WTC11 (cell line): ENCODE data around the gene OR52K1. TPM values are rescaled to one million over a fixed set of nuclear protein-coding genes. Genes with fewer than 3 reads are reported as not detected.

ENCODE experiments used
- ATAC-seq: fragments of 200-7000 bp; cut with Tn5 transposase; 2 replicates; pipeline ENCODE4 v1.10.0; 2021; ENCODE audit warnings: mild to moderate bottlenecking, moderate library complexity
- CTCF ChIA-PET: fragments of 300-600 bp; sonication (Branson Sonifier 250); formaldehyde crosslinking; loops from one replicate; lab custom pipeline; 2021; ENCODE audit warnings: antibody characterized with exemption; lab: Charles Lee
- POLR2A ChIA-PET: fragments of 350-600 bp; sonication (Branson Sonifier 250); formaldehyde crosslinking; loops from one replicate; lab custom pipeline; 2021; ENCODE audit warnings: antibody characterized with exemption; lab: Charles Lee
- DNase-seq: peaks from one replicate; pipeline ENCODE4 v3.0.0; 2021; ENCODE audit warnings: low spot score
- H3K27ac Mint-ChIP-seq: 2 replicates; pipeline ENCODE4 v1.8.0; 2021; ENCODE audit warnings: mixed read lengths
- H3K27me3 Mint-ChIP-seq: 2 replicates; pipeline ENCODE4 v1.8.0; 2021; ENCODE audit warnings: low read depth, mild to moderate bottlenecking, moderate library complexity, mixed read lengths
- H3K36me3 Mint-ChIP-seq: 2 replicates; pipeline ENCODE4 v1.8.0; 2021; ENCODE audit warnings: mixed read lengths
- H3K4me1 Mint-ChIP-seq: 2 replicates; pipeline ENCODE4 v1.8.0; 2022; ENCODE audit warnings: mixed read lengths
- H3K4me3 Mint-ChIP-seq: 2 replicates; pipeline ENCODE4 v1.8.0; 2021; ENCODE audit warnings: mild to moderate bottlenecking, moderate library complexity, mixed read lengths
- H3K9me3 Mint-ChIP-seq: 2 replicates; pipeline ENCODE4 v1.8.0; 2021; ENCODE audit warnings: mixed read lengths
- AFF4 ChIP-seq: sonication (generic); formaldehyde crosslinking; IDR thresholded peaks from 2 replicates; pipeline ENCODE4 v1.8.1; 2023; ENCODE audit warnings: mild to moderate bottlenecking, missing genetic modification reagents, borderline replicate concordance
- CTCF ChIP-seq: fragments of 200-600 bp; IDR thresholded peaks from 2 replicates; pipeline ENCODE4 v1.8.0; 2022; ENCODE audit warnings: antibody characterized with exemption
- FOXJ3 ChIP-seq: sonication (generic); formaldehyde crosslinking; IDR thresholded peaks from 2 replicates; pipeline ENCODE4 v1.9.0; 2021; ENCODE audit warnings: missing genetic modification reagents, mild to moderate bottlenecking, borderline replicate concordance
- FOXP1 ChIP-seq: sonication (generic); formaldehyde crosslinking; IDR thresholded peaks from 2 replicates; pipeline ENCODE4 v1.8.0; 2022; ENCODE audit warnings: missing genetic modification reagents, mild to moderate bottlenecking, moderate library complexity, borderline replicate concordance
- FOXP4 ChIP-seq: sonication (generic); formaldehyde crosslinking; IDR thresholded peaks from 2 replicates; pipeline ENCODE4 v1.8.0; 2022; ENCODE audit warnings: mild to moderate bottlenecking, missing genetic modification reagents
- NFATC4 ChIP-seq: fragments of 250-450 bp; sonication (Bioruptor Pico); IDR thresholded peaks from 2 replicates; pipeline ENCODE4 v1.9.0; 2021; ENCODE audit warnings: mild to moderate bottlenecking
- NFE2L1 ChIP-seq: sonication (generic); formaldehyde crosslinking; IDR thresholded peaks from 2 replicates; pipeline ENCODE4 v1.8.1; 2023; ENCODE audit warnings: missing genetic modification reagents
- TCF7 ChIP-seq: sonication (generic); formaldehyde crosslinking; IDR thresholded peaks from 2 replicates; pipeline ENCODE4 v1.8.0; 2022; ENCODE audit warnings: mild to moderate bottlenecking, low read depth, missing genetic modification reagents, moderate library complexity
- TEAD1 ChIP-seq: sonication (generic); formaldehyde crosslinking; IDR thresholded peaks from 2 replicates; pipeline ENCODE4 v1.8.0; 2022; ENCODE audit warnings: mild to moderate bottlenecking, missing genetic modification reagents
- TEAD4 ChIP-seq: sonication (generic); formaldehyde crosslinking; IDR thresholded peaks from 2 replicates; pipeline ENCODE4 v1.8.0; 2022; ENCODE audit warnings: mild to moderate bottlenecking, missing genetic modification reagents
- ZNF138 ChIP-seq: sonication (generic); formaldehyde crosslinking; conservative IDR thresholded peaks from 2 replicates; pipeline ENCODE4 v1.8.1; 2022; ENCODE audit warnings: mild to moderate bottlenecking, moderate library complexity, missing genetic modification reagents
- ZNF219 ChIP-seq: sonication (generic); formaldehyde crosslinking; IDR thresholded peaks from 2 replicates; pipeline ENCODE4 v1.8.0; 2023; ENCODE audit warnings: missing genetic modification reagents, mild to moderate bottlenecking, borderline replicate concordance
- total RNA-seq: library from RNA; stranded (reverse); gene quantifications from 3 replicates; pipeline ENCODE4 v1.2.3, GENCODE V29; 2021
- TF ChIP-seq, protein P1 (sequence below): fragments of 250-450 bp; sonication (Bioruptor Pico); IDR thresholded peaks from 2 replicates; pipeline ENCODE4 v1.8.0; 2021; ENCODE audit warnings: mild to moderate bottlenecking
- TF ChIP-seq, protein P2 (sequence below): sonication (generic); formaldehyde crosslinking; IDR thresholded peaks from 2 replicates; pipeline ENCODE4 v1.8.1; 2022; ENCODE audit warnings: low read depth, mild to moderate bottlenecking, moderate library complexity, missing genetic modification reagents, borderline replicate concordance
- TF ChIP-seq, protein P3 (sequence below): sonication (generic); formaldehyde crosslinking; IDR thresholded peaks from 2 replicates; pipeline ENCODE4 v1.8.0; 2023; ENCODE audit warnings: missing genetic modification reagents
- TF ChIP-seq, protein P4 (sequence below): sonication (generic); formaldehyde crosslinking; IDR thresholded peaks from 2 replicates; pipeline ENCODE4 v1.8.0; 2022; ENCODE audit warnings: mild to moderate bottlenecking, missing genetic modification reagents

Gene OR52K1
- total RNA-seq, 1 experiment from 2014 or later = 0.07 TPM

- Mint-ChIP-seq H3K36me3 (peaks cover 6% of the 10 kb centered on the region), H3K4me3 (no peak overlapping the region), H3K4me1 (peaks cover 6% of the 10 kb centered on the region), H3K27me3 (no peaks in the 10 kb centered on the region), H3K27ac (no peak overlapping the region), H3K9me3 (peaks cover 7% of the 10 kb centered on the region)
- DNase-seq = no peak
- ChIA-PET POLR2A (no interaction called here), CTCF (interaction anchor here (1.1 to 1.4 kb wide), 2 partner anchors 43 to 293 kb away, joined by 3 to 4 read pairs; no protein-coding TSS in a partner anchor)
- ATAC-seq = no peak
- TF ChIP-seq ZNF138 (CRISPR knock-in tag) (no peak), TEAD1 (no peak), TCF7 (CRISPR knock-in tag) (no peak)
- TF ChIP-seq, protein P1, sequence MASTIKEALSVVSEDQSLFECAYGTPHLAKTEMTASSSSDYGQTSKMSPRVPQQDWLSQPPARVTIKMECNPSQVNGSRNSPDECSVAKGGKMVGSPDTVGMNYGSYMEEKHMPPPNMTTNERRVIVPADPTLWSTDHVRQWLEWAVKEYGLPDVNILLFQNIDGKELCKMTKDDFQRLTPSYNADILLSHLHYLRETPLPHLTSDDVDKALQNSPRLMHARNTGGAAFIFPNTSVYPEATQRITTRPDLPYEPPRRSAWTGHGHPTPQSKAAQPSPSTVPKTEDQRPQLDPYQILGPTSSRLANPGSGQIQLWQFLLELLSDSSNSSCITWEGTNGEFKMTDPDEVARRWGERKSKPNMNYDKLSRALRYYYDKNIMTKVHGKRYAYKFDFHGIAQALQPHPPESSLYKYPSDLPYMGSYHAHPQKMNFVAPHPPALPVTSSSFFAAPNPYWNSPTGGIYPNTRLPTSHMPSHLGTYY = no peak
- TF ChIP-seq, protein P2, sequence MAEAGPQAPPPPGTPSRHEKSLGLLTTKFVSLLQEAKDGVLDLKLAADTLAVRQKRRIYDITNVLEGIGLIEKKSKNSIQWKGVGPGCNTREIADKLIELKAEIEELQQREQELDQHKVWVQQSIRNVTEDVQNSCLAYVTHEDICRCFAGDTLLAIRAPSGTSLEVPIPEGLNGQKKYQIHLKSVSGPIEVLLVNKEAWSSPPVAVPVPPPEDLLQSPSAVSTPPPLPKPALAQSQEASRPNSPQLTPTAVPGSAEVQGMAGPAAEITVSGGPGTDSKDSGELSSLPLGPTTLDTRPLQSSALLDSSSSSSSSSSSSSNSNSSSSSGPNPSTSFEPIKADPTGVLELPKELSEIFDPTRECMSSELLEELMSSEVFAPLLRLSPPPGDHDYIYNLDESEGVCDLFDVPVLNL (CRISPR knock-in tag) = no peak
Observed at GRCh38 chr11:4496557-4497248, 14.3 kb downstream of the OR52K1 start.

- ATAC-seq (no peak), DNase-seq (no peak)
- Mint-ChIP-seq H3K4me1 (no peaks in the 10 kb centered on the region), H3K27me3 (peaks cover 5% of the 10 kb centered on the region), H3K36me3 (no peaks in the 10 kb centered on the region), H3K27ac (no peak overlapping the region), H3K4me3 (no peak overlapping the region), H3K9me3 (peaks cover 12% of the 10 kb centered on the region; the same call in 1 of the 2 replicates)
- POLR2A ChIA-PET = no interaction called here
- CTCF ChIA-PET = interaction anchor here (1.3 kb wide), 1 partner anchor 322 kb away, joined by 3 read pairs; no protein-coding TSS in a partner anchor
- no peak for TF ChIP-seq FOXP4
- no peak for TF ChIP-seq FOXP1
- TF ChIP-seq NFE2L1 (CRISPR knock-in tag) = no peak
- TF ChIP-seq CTCF = no peak
- TF ChIP-seq, protein P3, sequence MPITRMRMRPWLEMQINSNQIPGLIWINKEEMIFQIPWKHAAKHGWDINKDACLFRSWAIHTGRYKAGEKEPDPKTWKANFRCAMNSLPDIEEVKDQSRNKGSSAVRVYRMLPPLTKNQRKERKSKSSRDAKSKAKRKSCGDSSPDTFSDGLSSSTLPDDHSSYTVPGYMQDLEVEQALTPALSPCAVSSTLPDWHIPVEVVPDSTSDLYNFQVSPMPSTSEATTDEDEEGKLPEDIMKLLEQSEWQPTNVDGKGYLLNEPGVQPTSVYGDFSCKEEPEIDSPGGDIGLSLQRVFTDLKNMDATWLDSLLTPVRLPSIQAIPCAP (CRISPR knock-in tag) = no peak
Observed at GRCh38 chr11:4508886-4509285, 26.4 kb downstream of the OR52K1 start.

- DNase-seq = no peak
- CTCF ChIA-PET = interaction anchor here (1.1 to 1.5 kb wide), 2 partner anchors 324 to 330 kb away, joined by 3 read pairs; no protein-coding TSS in a partner anchor
- H3K27me3 Mint-ChIP-seq = peaks cover 7% of the 10 kb centered on the region
- no peaks in the 10 kb centered on the region for H3K36me3 Mint-ChIP-seq
- no peak overlapping the region for H3K27ac Mint-ChIP-seq
- POLR2A ChIA-PET = no interaction called here
- no peak overlapping the region for H3K4me3 Mint-ChIP-seq
- H3K9me3 Mint-ChIP-seq = peaks cover 12% of the 10 kb centered on the region; the same call in 1 of the 2 replicates
- H3K4me1 Mint-ChIP-seq = no peaks in the 10 kb centered on the region
- ATAC-seq = no peak
- TF ChIP-seq, protein P4, sequence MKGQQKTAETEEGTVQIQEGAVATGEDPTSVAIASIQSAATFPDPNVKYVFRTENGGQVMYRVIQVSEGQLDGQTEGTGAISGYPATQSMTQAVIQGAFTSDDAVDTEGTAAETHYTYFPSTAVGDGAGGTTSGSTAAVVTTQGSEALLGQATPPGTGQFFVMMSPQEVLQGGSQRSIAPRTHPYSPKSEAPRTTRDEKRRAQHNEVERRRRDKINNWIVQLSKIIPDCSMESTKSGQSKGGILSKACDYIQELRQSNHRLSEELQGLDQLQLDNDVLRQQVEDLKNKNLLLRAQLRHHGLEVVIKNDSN (CRISPR knock-in tag) = no peak
- TF ChIP-seq FOXJ3 = no peak
- no peak for TF ChIP-seq TEAD4 (CRISPR knock-in tag)
- TF ChIP-seq ZNF219 (CRISPR knock-in tag) = no peak
- TF ChIP-seq NFATC4 (CRISPR knock-in tag) = no peak
- no peak for TF ChIP-seq AFF4 (CRISPR knock-in tag)
Observed at GRCh38 chr11:4511282-4512245, 29.1 kb downstream of the OR52K1 start.
